ENCODE measurements around the gene SH3BP2. TPM values are rescaled to one million over a fixed set of nuclear protein-coding genes. Genes with fewer than 3 reads are reported as not detected.

The SH3BP2 gene
- total RNA-seq, 1 donor: 30.8 TPM

GRCh38 chr4:2855584-2855983 lies 62.7 kb downstream of the SH3BP2 start:
- no peak for DNase-seq (ENCODE audit: low read depth)
- no peak for TF ChIP-seq CTCF (IDR thresholded peaks at IDR 0.05; ENCODE audit: insufficient read depth, low read length)
- no peak overlapping the region for H3K4me3 ChIP-seq (ENCODE audit: low read depth, low read length)

- no peak for DNase-seq (ENCODE audit: low read depth)
- no peak overlapping the region for H3K4me3 ChIP-seq (ENCODE audit: low read depth, low read length)
- no peak for TF ChIP-seq CTCF (IDR thresholded peaks at IDR 0.05; ENCODE audit: insufficient read depth, low read length)
These were observed 63.4 kb downstream of the SH3BP2 start for GRCh38 chr4:2856266-2856665.

- DNase-seq (ENCODE audit: low read depth): no peak
- no peak for TF ChIP-seq CTCF (IDR thresholded peaks at IDR 0.05; ENCODE audit: insufficient read depth, low read length)
- H3K4me3 ChIP-seq (ENCODE audit: low read depth, low read length): no peak overlapping the region
These were observed 64.6 kb downstream of the SH3BP2 start for GRCh38 chr4:2857349-2857927.

- no peak overlapping the region for H3K4me3 ChIP-seq (ENCODE audit: low read depth, low read length)
- TF ChIP-seq CTCF (IDR thresholded peaks at IDR 0.05; ENCODE audit: insufficient read depth, low read length): no peak
- peak; percentile 86 for DNase-seq (ENCODE audit: low read depth)
These were observed 65.7 kb downstream of the SH3BP2 start for GRCh38 chr4:2858451-2859217.

GRCh38 chr4:2859514-2859913 lies 66.6 kb downstream of the SH3BP2 start:
- H3K4me3 ChIP-seq (ENCODE audit: low read depth, low read length): no peak overlapping the region

More at GRCh38 chr4:2859514-2859913, 66.6 kb downstream of the SH3BP2 start:
- no peak for TF ChIP-seq CTCF (IDR thresholded peaks at IDR 0.05; ENCODE audit: insufficient read depth, low read length)
- no peak for DNase-seq (ENCODE audit: low read depth)
